PC-3 (cell line): ENCODE measurements around the gene PHLDA3. TPM values are rescaled to one million over a fixed set of nuclear protein-coding genes. Genes with fewer than 3 reads are reported as not detected.
"Not testable (repeated sequence)": the region's sequence is repeated elsewhere in the genome, so short reads cannot be mapped to it uniquely, and the experiment has no call there.

Experiments
- ATAC-seq: fragments of 200-7000 bp; cut with Tn5 transposase; 2 replicates; pipeline ENCODE4 v1.9.1; 2020; ENCODE audit warnings: mild to moderate bottlenecking, moderate library complexity
- BruUV-seq: library from RNA; stranded (reverse); fragments of 400-500 nt; replicated peaks from 2 replicates; lab custom pipeline; 2021; lab: Mats Ljungman, UMichigan
- CTCF ChIA-PET: fragments of 300-600 bp; sonication (Branson Sonifier 250); formaldehyde crosslinking; loops from one replicate; lab custom pipeline; 2022; ENCODE audit warnings: antibody characterized with exemption; lab: Charles Lee
- POLR2A ChIA-PET: fragments of 300-600 bp; sonication (Branson Sonifier 250); formaldehyde crosslinking; loops from one replicate; lab custom pipeline; 2022; ENCODE audit warnings: antibody characterized with exemption; ENCODE audit not compliant: unreplicated experiment; lab: Charles Lee
- DNase-seq: peaks from one replicate; pipeline ENCODE4 v3.0.0-alpha.2; 2015
- H2AFZ ChIP-seq: fragments of 300-600 bp; sonication (generic); 2 replicates; pipeline ENCODE4 v1.6.0; 2016; ENCODE audit warnings: antibody characterized with exemption, low read length
- H3F3A ChIP-seq: fragments of 300-600 bp; sonication (generic); one replicate; pipeline ENCODE4 v1.6.0; 2017; ENCODE audit warnings: antibody characterized with exemption, low read length, control low read depth, mild to moderate bottlenecking; ENCODE audit not compliant: unreplicated experiment
- H3K27ac ChIP-seq: fragments of 300-600 bp; sonication (generic); 2 replicates; pipeline ENCODE4 v1.5.1; 2016; ENCODE audit warnings: mild to moderate bottlenecking, low read length
- H3K27me3 ChIP-seq: fragments of 300-600 bp; sonication (generic); 2 replicates; pipeline ENCODE4 v1.6.1; 2016; ENCODE audit warnings: low read length, mixed read lengths
- H3K36me3 ChIP-seq: fragments of 300-600 bp; sonication (generic); 2 replicates; pipeline ENCODE4 v1.6.1; 2016; ENCODE audit warnings: low read depth, mixed run types, low read length, mixed read lengths
- H3K4me1 ChIP-seq: fragments of 300-600 bp; sonication (generic); 2 replicates; pipeline ENCODE4 v1.5.1; 2016; ENCODE audit warnings: low read length; ENCODE audit not compliant: insufficient read depth
- H3K4me2 ChIP-seq: fragments of 300-600 bp; sonication (generic); 2 replicates; pipeline ENCODE4 v1.6.0; 2016; ENCODE audit warnings: low read length
- H3K4me3 ChIP-seq: fragments of 300-600 bp; sonication (generic); 2 replicates; pipeline ENCODE4 v1.5.1; 2016; ENCODE audit warnings: mild to moderate bottlenecking, low read length, mixed read lengths
- H3K79me2 ChIP-seq: fragments of 300-600 bp; sonication (generic); 2 replicates; pipeline ENCODE4 v1.6.1; 2017; ENCODE audit warnings: low read length, mixed read lengths
- H3K9ac ChIP-seq: fragments of 300-600 bp; sonication (generic); 2 replicates; pipeline ENCODE4 v1.6.0; 2016; ENCODE audit warnings: mild to moderate bottlenecking, low read length
- H3K9me2 ChIP-seq: fragments of 300-600 bp; sonication (generic); replicated peaks from 2 replicates; pipeline ENCODE4 v1.6.1; 2016; ENCODE audit warnings: mixed run types, low read length, mixed read lengths
- H3K9me3 ChIP-seq: fragments of 300-600 bp; sonication (generic); 2 replicates; pipeline ENCODE4 v1.6.1; 2016; ENCODE audit warnings: low read length, mixed read lengths
- H4K20me1 ChIP-seq: fragments of 300-600 bp; sonication (generic); 2 replicates; pipeline ENCODE4 v1.6.1; 2016; ENCODE audit warnings: low read length, mixed read lengths
- CTCF ChIP-seq: fragments of 300-600 bp; sonication (generic); conservative IDR thresholded peaks from 2 replicates; pipeline ENCODE4 v1.5.1; 2017; ENCODE audit warnings: antibody characterized with exemption, low read depth, mild to moderate bottlenecking, low read length
- EZH2 ChIP-seq: fragments of 300-600 bp; sonication (generic); IDR thresholded peaks from one replicate; pipeline ENCODE4 v1.6.1; 2017; ENCODE audit warnings: antibody characterized with exemption, mild to moderate bottlenecking, low read length; ENCODE audit not compliant: unreplicated experiment
- EZH2phosphoT487 ChIP-seq: fragments of 300-600 bp; sonication (generic); IDR thresholded peaks from 2 replicates; pipeline ENCODE4 v1.6.1; 2018; ENCODE audit warnings: mild to moderate bottlenecking, antibody characterized with exemption, low read length, borderline replicate concordance
- intact Hi-C: fragments of 100-400 bp; cut with micrococcal nuclease; formaldehyde crosslinking; loops from 2 replicates; pipeline ENCODE4 v1.9.0; 2023
- total RNA-seq: library from RNA; depleted of rRNA; stranded (reverse); fragments of >200 nt; gene quantifications from 2 replicates; pipeline ENCODE4 v1.2.3, GENCODE V29; 2014

PHLDA3 gene
- total RNA-seq, 1 experiment from 2014 or later = 216 TPM

GRCh38 chr1:201480231-201481003, 11.4 kb upstream of the PHLDA3 start:
- H3K9me2 ChIP-seq = no peaks in the 10 kb centered on the region
- ChIA-PET POLR2A (interaction anchor here (0.6 to 1.2 kb wide), 6 partner anchors 14 to 39 kb away, joined by 3 to 11 read pairs (median 6); no protein-coding TSS in a partner anchor), CTCF (interaction anchor here (0.7 to 3.9 kb wide), 6 partner anchors 9 to 44 kb away, joined by 3 to 67 read pairs (median 19); no protein-coding TSS in a partner anchor)
- no peaks in the 10 kb centered on the region for H4K20me1 ChIP-seq
- H3K79me2 ChIP-seq = no peaks in the 10 kb centered on the region
- H3K9me3 ChIP-seq = no peaks in the 10 kb centered on the region
- BruUV-seq = no TSS peak
- no peaks in the 10 kb centered on the region for H3F3A ChIP-seq
- intact Hi-C loops = loop anchor here (1.0 to 5.0 kb wide), 4 partner anchors 19 to 232 kb away; no protein-coding TSS in a partner anchor
- peak overlapping the region; percentile 72 for H3K27ac ChIP-seq
- no peaks in the 10 kb centered on the region for H3K27me3 ChIP-seq
- peak overlapping the region; percentile 52 for H3K4me3 ChIP-seq
- ATAC-seq = peak; percentile 64
- peak overlapping the region; percentile 62 for H3K9ac ChIP-seq
- H3K36me3 ChIP-seq = peaks cover 13% of the 10 kb centered on the region
- H3K4me2 ChIP-seq = peak overlapping the region; percentile 80
- peaks cover 32% of the 10 kb centered on the region for H3K4me1 ChIP-seq
- 0 out of 2 replicates have a peak overlapping the region, but pooled peaks have one; percentile 17 for H2AFZ ChIP-seq
- TF ChIP-seq CTCF = no peak; the same call in 1 of the 2 replicates
- TF ChIP-seq EZH2 = no peak
- no peak for TF ChIP-seq EZH2phosphoT487
- DNase-seq = peak; percentile 91

GRCh38 chr1:201479201-201479730, 10.3 kb upstream of the PHLDA3 start:
- CTCF ChIA-PET = interaction anchor here (3.8 kb wide), 1 partner anchor 31 kb away, joined by 40 read pairs; no protein-coding TSS in a partner anchor
- POLR2A ChIA-PET = no interaction called here
- TF ChIP-seq EZH2phosphoT487 = no peak
- no peak for TF ChIP-seq EZH2
- no peak for TF ChIP-seq CTCF

GRCh38 chr1:201478666-201479065, 9.7 kb upstream of the PHLDA3 start:
- ATAC-seq, intact Hi-C loops, H3F3A ChIP-seq, H3K27ac ChIP-seq, H3K9me3 ChIP-seq, H3K4me3 ChIP-seq, H3K27me3 ChIP-seq, H3K9ac ChIP-seq, POLR2A ChIA-PET, H2AFZ ChIP-seq, H3K4me2 ChIP-seq, H3K79me2 ChIP-seq, DNase-seq, H3K9me2 ChIP-seq, CTCF ChIA-PET, H3K36me3 ChIP-seq, BruUV-seq, H4K20me1 ChIP-seq: not testable (repeated sequence)
- H3K4me1 ChIP-seq = peaks cover 41% of the 10 kb centered on the region

More at GRCh38 chr1:201479201-201479730, 10.3 kb upstream of the PHLDA3 start:
- BruUV-seq = no TSS peak
- Histone ChIP-seq H2AFZ (no peak overlapping the region), H3K27ac (no peak overlapping the region), H3K79me2 (no peaks in the 10 kb centered on the region), H3K4me1 (peaks cover 41% of the 10 kb centered on the region), H3K36me3 (peaks cover 7% of the 10 kb centered on the region), H3K4me2 (no peak overlapping the region), H3F3A (no peaks in the 10 kb centered on the region), H3K27me3 (no peaks in the 10 kb centered on the region), H3K4me3 (no peak overlapping the region), H3K9me3 (no peaks in the 10 kb centered on the region), H3K9ac (no peak overlapping the region), H4K20me1 (no peaks in the 10 kb centered on the region), H3K9me2 (no peaks in the 10 kb centered on the region)
- intact Hi-C loops = no loop called here
- ATAC-seq (no peak), DNase-seq (no peak)
